GM12875 (cell line): ENCODE data around the gene CD300C.

Experiments
- H3K4me3 ChIP-seq: one replicate; pipeline ENCODE4 v1.5.1; 2011; ENCODE audit warnings: low read depth, low read length, control low read depth
- TF ChIP-seq, protein P1 (sequence below): IDR thresholded peaks from 2 replicates; pipeline ENCODE4 v1.5.1; 2011; ENCODE audit warnings: low read depth, mild to moderate bottlenecking, control low read depth, inconsistent platforms, low read length, moderate library complexity, borderline replicate concordance; ENCODE audit not compliant: insufficient read depth

The CD300C gene

DNA sequence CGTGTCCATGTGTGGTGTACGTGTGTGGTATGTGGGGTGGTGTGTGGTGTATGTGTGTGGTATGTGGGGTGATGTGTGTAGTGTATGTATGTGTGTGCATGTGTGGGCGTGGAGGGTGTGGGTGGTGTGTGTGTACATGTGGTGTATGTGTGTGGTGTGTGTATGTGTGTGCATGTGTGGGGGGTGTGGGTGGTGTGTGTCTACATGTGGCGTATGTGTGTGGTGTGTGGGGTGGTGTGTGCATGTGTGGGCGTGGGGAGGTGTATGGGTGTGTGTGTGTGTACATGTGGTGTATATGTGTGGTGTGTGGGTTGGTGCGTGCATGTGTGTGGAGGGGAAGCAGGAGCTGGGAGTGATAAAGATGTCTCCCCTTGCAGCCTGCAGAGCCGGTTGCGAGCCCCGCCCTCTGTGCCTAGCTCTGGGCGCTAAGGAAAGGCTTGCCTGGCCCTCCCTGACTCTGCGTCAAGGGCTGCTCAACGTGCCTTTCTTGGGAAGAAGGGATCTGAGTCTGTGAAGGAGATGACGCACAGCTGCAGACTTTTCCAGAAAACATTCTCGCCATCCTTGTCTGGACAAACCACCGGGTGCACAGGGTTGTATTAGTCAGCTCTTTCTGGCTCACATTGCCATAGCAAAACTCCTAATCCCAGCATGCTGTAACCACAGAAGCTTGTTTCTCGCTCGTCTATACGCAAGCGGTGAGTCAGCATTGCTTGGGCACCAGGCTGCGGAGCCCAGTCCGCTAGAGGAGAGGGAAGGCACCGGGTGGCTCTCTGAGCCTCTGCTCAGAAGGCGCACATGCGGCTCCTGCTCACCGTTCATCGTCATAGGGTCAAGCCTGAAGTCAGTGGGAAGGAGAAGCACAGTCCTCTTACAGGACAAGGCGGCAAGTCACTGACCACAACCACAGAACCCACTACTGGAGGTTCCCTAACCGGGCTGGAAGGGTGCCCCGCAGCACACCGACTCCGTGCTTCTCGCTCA, 23.4 kb upstream of the CD300C start:
- TF ChIP-seq, protein P1, sequence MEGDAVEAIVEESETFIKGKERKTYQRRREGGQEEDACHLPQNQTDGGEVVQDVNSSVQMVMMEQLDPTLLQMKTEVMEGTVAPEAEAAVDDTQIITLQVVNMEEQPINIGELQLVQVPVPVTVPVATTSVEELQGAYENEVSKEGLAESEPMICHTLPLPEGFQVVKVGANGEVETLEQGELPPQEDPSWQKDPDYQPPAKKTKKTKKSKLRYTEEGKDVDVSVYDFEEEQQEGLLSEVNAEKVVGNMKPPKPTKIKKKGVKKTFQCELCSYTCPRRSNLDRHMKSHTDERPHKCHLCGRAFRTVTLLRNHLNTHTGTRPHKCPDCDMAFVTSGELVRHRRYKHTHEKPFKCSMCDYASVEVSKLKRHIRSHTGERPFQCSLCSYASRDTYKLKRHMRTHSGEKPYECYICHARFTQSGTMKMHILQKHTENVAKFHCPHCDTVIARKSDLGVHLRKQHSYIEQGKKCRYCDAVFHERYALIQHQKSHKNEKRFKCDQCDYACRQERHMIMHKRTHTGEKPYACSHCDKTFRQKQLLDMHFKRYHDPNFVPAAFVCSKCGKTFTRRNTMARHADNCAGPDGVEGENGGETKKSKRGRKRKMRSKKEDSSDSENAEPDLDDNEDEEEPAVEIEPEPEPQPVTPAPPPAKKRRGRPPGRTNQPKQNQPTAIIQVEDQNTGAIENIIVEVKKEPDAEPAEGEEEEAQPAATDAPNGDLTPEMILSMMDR, result no peak
- H3K4me3 ChIP-seq, result no peak overlapping the region

DNA sequence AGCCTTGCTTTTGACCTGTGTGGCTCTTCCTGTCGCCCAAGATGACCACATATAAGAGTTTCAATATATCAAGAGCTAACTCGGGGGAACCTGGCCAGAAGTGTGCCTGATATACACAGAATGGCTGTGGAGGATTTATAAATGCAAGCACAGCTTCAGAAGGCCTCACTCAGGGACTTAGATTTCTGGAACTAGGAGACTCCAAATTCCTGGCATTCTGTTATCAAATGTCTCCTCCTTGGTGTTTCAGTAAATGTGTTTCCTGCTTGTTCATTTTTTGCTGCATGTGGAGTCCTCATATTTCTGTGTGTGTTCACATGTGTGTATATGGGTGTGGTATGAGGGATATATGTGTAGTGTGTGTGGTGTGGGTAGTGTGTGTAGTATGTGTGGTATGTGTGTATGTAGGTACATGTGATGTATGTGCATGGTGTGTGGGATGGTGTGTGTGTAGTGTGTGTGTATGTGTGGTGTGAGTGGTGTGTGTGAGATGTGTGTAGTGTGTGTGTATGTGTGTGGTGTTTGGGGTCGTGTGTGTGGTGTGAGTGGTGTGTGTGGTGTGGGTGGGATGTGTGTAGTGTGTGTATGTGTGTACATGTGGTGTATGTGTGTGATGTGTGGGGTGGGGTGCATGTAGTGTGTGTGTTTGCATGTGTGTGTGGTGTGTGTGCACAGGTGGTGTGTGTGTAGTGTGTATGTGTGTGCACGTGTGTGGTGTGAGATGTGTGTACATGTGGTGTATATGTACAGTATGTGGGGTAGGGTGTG, 22.4 kb upstream of the CD300C start:
- TF ChIP-seq, protein P1, result no peak
- no peak overlapping the region for H3K4me3 ChIP-seq

DNA sequence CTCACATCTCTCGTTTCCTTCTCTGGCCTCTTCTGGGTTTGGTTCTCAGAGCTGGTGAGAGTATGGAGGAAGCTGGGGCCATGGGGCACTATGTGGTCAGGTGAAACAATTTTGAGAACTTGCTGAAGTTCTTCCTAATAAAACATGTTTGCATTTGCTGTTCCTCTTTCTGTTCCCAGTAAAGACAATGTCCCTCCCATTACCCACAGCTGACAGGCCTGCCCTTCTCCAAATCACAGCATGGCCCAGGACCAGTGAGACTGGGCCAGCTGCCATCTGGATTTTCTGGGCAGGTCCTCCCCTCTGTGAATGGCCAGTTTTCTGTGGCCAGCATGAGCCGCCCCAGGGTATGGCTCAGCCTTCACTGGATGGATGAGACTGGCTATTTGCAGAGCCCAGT, 21.5 kb upstream of the CD300C start, which contains the start of gene CD300H:
TSS of gene CD300H (minus strand) at position 113 of the 400 bp plus-strand sequence.
- H3K4me3 ChIP-seq, result no peak within 1 kb of the TSS
- TF ChIP-seq, protein P1, result no peak

DNA sequence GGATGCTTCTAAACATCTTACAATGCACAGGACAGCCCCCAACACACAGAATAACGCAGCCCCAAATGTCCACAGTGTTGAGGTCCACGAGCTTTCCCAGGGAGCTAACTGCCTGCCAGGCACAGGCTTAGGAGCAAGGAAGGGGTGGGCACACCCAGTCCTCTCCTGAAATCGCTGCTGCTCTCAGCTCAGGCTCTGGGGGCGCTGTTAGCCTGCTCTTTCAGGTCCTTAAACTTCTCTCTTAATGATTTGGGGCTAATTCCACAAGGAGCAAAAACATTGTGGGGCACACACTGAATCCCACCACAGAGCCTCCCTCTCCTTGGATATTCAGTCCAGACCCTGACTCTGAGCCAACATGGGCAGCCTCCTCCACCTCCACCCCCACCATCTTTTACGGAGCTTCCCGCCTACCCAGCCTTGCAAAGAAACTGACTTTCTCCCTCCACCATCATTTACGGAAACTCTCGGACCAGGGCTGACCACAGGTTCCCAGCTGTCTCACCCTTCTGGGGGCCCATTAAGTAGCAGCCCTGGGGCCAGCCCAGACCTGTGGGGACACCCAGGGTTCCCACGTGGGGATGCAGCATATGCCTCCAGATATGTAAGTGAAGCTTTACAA, 20.3 kb upstream of the CD300C start:
- no peak overlapping the region for H3K4me3 ChIP-seq
- TF ChIP-seq, protein P1, result peak; percentile 83

DNA sequence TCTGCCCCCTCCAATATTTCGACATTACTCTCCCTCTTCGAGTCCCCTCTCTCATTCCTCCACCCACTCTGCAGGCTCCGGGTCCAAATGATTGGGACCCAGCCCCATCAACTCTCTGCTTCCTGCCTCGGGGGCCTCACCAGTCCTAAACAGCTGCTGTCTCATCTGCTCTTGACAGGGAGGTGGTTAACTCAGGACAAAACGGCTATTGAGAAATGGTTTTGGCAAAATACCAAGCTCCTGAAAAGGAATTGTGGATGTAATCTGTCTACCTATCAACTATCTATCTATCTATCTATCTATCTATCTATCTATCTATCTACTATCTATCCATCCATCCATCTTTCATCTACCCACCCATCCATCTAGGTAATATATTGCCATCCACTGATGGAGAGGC, 19.2 kb upstream of the CD300C start:
- TF ChIP-seq, protein P1, result no peak
- no peak overlapping the region for H3K4me3 ChIP-seq

DNA sequence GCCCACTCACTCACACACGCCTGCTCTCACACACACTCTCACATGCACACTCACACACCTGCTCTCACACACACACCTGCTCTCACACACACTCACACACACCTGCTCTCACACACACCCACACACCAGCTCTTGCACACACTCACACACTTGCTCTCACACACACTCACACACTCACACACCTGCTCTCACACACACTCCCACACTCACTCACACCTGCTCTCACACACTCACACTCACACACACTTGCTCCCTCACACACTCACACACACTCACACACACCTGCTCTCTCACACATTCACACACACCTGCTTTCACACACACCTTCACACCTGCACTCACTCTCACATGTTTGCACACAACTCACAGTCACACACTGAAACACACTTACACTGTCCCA, 17.4 kb upstream of the CD300C start:
- no peak overlapping the region for H3K4me3 ChIP-seq
- TF ChIP-seq, protein P1, result no peak
